ENCODE measurements around the gene DZIP1. TPM values are rescaled to one million over a fixed set of nuclear protein-coding genes. Genes with fewer than 3 reads are reported as not detected.

The DZIP1 gene
- polyA plus RNA-seq, 1 experiment = 11.4 TPM

- CTCF ChIA-PET = interaction anchor here (0.7 to 2.3 kb wide), 3 partner anchors 14 to 292 kb away, joined by 3 to 7 read pairs (median 4); no protein-coding TSS in a partner anchor
- Histone ChIP-seq H3K27me3 (ENCODE audit: control insufficient read depth, insufficient read depth, low read length) (peaks cover 3% of the 10 kb centered on the region; the same call in 1 of the 2 replicates), H3K36me3 (ENCODE audit: control insufficient read depth, insufficient read depth, low read length) (no peaks in the 10 kb centered on the region), H3K4me3 (ENCODE audit: low read depth, low read length) (no peak overlapping the region)
- no peak for DNase-seq (ENCODE audit: low read depth)
- POLR2A ChIA-PET = no interaction called here
- TF ChIP-seq, protein P1, sequence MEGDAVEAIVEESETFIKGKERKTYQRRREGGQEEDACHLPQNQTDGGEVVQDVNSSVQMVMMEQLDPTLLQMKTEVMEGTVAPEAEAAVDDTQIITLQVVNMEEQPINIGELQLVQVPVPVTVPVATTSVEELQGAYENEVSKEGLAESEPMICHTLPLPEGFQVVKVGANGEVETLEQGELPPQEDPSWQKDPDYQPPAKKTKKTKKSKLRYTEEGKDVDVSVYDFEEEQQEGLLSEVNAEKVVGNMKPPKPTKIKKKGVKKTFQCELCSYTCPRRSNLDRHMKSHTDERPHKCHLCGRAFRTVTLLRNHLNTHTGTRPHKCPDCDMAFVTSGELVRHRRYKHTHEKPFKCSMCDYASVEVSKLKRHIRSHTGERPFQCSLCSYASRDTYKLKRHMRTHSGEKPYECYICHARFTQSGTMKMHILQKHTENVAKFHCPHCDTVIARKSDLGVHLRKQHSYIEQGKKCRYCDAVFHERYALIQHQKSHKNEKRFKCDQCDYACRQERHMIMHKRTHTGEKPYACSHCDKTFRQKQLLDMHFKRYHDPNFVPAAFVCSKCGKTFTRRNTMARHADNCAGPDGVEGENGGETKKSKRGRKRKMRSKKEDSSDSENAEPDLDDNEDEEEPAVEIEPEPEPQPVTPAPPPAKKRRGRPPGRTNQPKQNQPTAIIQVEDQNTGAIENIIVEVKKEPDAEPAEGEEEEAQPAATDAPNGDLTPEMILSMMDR (IDR thresholded peaks at IDR 0.05; ENCODE audit: insufficient read depth, low read depth, low read length) = no peak
These were observed 103.2 kb downstream of the DZIP1 start for GRCh38 chr13:95541308-95541707.

- DNase-seq (ENCODE audit: low read depth) = no peak
- TF ChIP-seq, protein P1 (IDR thresholded peaks at IDR 0.05; ENCODE audit: insufficient read depth, low read depth, low read length) = no peak
- Histone ChIP-seq H3K36me3 (ENCODE audit: control insufficient read depth, insufficient read depth, low read length) (no peaks in the 10 kb centered on the region), H3K27me3 (ENCODE audit: control insufficient read depth, insufficient read depth, low read length) (peaks cover 3% of the 10 kb centered on the region; the same call in 1 of the 2 replicates), H3K4me3 (ENCODE audit: low read depth, low read length) (no peak overlapping the region)
- CTCF ChIA-PET = interaction anchor here (1.4 to 1.5 kb wide), 2 partner anchors 15 to 293 kb away, joined by 4 to 6 read pairs; no protein-coding TSS in a partner anchor
- POLR2A ChIA-PET = no interaction called here
These were observed 103.6 kb downstream of the DZIP1 start for GRCh38 chr13:95540888-95541287.

DNA sequence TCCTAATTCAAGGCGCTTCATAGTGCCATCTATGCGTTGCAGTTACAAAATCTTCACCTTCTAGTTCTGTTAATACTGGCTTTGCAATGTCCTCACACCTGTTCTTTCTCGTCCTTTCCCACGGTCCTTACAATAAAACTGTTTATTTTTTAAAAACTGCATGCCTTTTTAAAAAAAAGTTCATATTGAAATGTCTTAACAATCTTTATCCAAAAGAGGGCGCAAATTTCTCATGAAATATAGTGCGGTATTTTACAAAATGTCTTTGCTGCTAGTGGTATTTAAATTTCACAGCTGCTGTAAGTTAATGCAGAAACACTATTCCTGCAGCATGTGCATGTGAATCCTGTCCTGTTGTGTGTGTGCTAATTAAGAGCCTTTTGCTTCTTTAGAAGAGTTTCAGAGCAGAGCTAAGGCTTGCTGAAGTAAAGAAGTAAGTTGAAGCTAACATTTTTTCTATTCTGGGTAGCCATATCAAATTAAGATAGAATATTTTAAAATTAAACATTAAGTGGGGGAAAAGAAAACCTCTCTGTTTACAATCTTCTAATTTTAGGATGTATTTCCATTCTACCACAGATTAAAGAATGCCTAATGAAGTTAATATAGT is 107.8 kb downstream of the DZIP1 start:
- Histone ChIP-seq H3K27me3 (ENCODE audit: control insufficient read depth, insufficient read depth, low read length) (peaks cover 3% of the 10 kb centered on the region; the same call in 1 of the 2 replicates), H3K36me3 (ENCODE audit: control insufficient read depth, insufficient read depth, low read length) (no peaks in the 10 kb centered on the region), H3K4me3 (ENCODE audit: low read depth, low read length) (no peak overlapping the region)
- DNase-seq (ENCODE audit: low read depth) = no peak
- CTCF ChIA-PET = interaction anchor here (0.6 to 3.2 kb wide), 21 partner anchors 10 to 445 kb away, joined by 3 to 29 read pairs (median 3); partner anchors contain the start of gene DZIP1
- TF ChIP-seq, protein P1 (IDR thresholded peaks at IDR 0.05; ENCODE audit: insufficient read depth, low read depth, low read length) = peak; percentile 49
- POLR2A ChIA-PET = no interaction called here

DNA sequence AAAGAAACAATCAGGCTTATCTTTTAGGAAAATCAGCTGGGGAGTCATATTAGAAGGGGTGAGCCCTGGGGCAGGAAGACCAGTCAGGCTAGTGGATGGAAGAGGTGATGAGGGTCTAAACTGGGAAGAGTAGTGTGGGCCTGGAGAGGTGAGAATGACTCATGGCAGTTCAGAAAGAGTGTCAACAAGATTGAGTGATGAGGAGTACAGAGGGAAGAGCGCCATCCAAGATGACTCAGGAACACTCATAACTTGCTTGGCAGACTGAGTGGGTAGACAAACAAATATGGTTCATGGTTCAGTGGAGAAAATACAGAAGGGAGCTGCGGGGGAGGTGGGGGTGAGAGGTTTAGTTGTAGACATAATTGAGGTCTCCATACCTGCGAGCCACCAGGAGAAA is 109.3 kb downstream of the DZIP1 start:
- TF ChIP-seq, protein P1 (IDR thresholded peaks at IDR 0.05; ENCODE audit: insufficient read depth, low read depth, low read length) = no peak
- CTCF ChIA-PET = interaction anchor here (0.8 to 3.2 kb wide), 4 partner anchors 19 to 299 kb away, joined by 3 to 29 read pairs (median 4); no protein-coding TSS in a partner anchor
- DNase-seq (ENCODE audit: low read depth) = no peak
- Histone ChIP-seq H3K27me3 (ENCODE audit: control insufficient read depth, insufficient read depth, low read length) (peaks cover 5% of the 10 kb centered on the region; the same call in 1 of the 2 replicates), H3K36me3 (ENCODE audit: control insufficient read depth, insufficient read depth, low read length) (no peaks in the 10 kb centered on the region), H3K4me3 (ENCODE audit: low read depth, low read length) (no peak overlapping the region)
- POLR2A ChIA-PET = no interaction called here

DNA sequence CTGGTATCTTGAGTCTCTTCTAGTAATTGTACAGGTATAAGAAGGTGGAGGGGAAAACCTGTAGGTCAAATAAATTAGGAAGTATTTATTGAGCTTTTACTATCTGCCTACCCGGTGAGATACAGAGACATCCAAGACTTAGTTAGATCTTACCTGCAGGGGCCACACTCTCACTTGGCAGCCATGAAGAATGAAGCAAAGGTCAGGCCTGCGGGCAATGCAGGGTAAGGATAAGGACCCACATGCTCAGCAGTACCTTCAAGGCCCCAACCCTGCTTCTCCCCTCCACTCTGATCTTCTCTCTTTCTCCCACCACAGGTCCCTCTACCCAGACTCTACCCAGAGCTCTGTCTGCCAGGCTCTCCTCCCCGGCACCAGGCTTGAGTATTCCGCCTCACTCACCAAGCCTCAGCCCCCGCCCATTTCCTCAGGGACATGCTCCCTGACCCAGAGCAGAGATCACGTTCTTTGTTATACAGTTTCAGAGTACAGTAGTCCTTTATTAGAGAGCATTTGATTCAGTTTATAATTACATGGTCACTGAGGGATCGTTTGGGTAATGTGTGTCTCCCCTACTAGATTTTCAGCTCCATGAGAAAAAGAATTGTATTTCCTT is 110.9 kb downstream of the DZIP1 start:
- POLR2A ChIA-PET = no interaction called here

More for the DNA sequence above, 110.9 kb downstream of the DZIP1 start:
- peaks cover 5% of the 10 kb centered on the region; the same call in 1 of the 2 replicates for H3K27me3 ChIP-seq (ENCODE audit: control insufficient read depth, insufficient read depth, low read length)
- TF ChIP-seq, protein P1 (IDR thresholded peaks at IDR 0.05; ENCODE audit: insufficient read depth, low read depth, low read length) = no peak
- DNase-seq (ENCODE audit: low read depth) = no peak
- H3K36me3 ChIP-seq (ENCODE audit: control insufficient read depth, insufficient read depth, low read length) = no peaks in the 10 kb centered on the region
- H3K4me3 ChIP-seq (ENCODE audit: low read depth, low read length) = no peak overlapping the region
- CTCF ChIA-PET = interaction anchor here (1.6 kb wide), 1 partner anchor 300 kb away, joined by 6 read pairs; no protein-coding TSS in a partner anchor
